ENCODE measurements around the gene MFSD12.

GRCh38 chr19:3535235-3535535 lies 22.2 kb downstream of the MFSD12 start:
- no peak for TF ChIP-seq POLR2AphosphoS5 (IDR thresholded peaks at IDR 0.05; ENCODE audit: low read depth, low read length)
- TF ChIP-seq CTCF (IDR thresholded peaks at IDR 0.05 in 2 of 3, conservative IDR thresholded peaks at IDR 0.05 in 1 of 3; ENCODE audit: borderline replicate concordance in 1 of 3, insufficient read depth in 1 of 3, low read depth in 2 of 3, low read length in 2 of 3), result no peak
- TF ChIP-seq, protein P1, sequence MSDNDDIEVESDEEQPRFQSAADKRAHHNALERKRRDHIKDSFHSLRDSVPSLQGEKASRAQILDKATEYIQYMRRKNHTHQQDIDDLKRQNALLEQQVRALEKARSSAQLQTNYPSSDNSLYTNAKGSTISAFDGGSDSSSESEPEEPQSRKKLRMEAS (IDR thresholded peaks at IDR 0.05), result no peak
- TF ChIP-seq POLR2A (IDR thresholded peaks at IDR 0.05; ENCODE audit: borderline replicate concordance, extremely low read depth, insufficient read depth, insufficient read length), result no peak
- TF ChIP-seq SP1 (IDR thresholded peaks at IDR 0.05; ENCODE audit: low read depth), result no peak
- TF ChIP-seq YY1 (IDR thresholded peaks at IDR 0.05; ENCODE audit: extremely low read depth, insufficient replicate concordance, low read depth, low read length), result no peak
- TF ChIP-seq SRF (IDR thresholded peaks at IDR 0.05; ENCODE audit: low read depth), result no peak
- TF ChIP-seq, protein P2, sequence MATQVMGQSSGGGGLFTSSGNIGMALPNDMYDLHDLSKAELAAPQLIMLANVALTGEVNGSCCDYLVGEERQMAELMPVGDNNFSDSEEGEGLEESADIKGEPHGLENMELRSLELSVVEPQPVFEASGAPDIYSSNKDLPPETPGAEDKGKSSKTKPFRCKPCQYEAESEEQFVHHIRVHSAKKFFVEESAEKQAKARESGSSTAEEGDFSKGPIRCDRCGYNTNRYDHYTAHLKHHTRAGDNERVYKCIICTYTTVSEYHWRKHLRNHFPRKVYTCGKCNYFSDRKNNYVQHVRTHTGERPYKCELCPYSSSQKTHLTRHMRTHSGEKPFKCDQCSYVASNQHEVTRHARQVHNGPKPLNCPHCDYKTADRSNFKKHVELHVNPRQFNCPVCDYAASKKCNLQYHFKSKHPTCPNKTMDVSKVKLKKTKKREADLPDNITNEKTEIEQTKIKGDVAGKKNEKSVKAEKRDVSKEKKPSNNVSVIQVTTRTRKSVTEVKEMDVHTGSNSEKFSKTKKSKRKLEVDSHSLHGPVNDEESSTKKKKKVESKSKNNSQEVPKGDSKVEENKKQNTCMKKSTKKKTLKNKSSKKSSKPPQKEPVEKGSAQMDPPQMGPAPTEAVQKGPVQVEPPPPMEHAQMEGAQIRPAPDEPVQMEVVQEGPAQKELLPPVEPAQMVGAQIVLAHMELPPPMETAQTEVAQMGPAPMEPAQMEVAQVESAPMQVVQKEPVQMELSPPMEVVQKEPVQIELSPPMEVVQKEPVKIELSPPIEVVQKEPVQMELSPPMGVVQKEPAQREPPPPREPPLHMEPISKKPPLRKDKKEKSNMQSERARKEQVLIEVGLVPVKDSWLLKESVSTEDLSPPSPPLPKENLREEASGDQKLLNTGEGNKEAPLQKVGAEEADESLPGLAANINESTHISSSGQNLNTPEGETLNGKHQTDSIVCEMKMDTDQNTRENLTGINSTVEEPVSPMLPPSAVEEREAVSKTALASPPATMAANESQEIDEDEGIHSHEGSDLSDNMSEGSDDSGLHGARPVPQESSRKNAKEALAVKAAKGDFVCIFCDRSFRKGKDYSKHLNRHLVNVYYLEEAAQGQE (IDR thresholded peaks at IDR 0.05; ENCODE audit: low read depth), result no peak
- TF ChIP-seq EZH2phosphoT487 (IDR thresholded peaks at IDR 0.05; ENCODE audit: borderline replicate concordance), result no peak
- TF ChIP-seq, protein P3, sequence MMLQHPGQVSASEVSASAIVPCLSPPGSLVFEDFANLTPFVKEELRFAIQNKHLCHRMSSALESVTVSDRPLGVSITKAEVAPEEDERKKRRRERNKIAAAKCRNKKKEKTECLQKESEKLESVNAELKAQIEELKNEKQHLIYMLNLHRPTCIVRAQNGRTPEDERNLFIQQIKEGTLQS (IDR thresholded peaks at IDR 0.05), result no peak
- TF ChIP-seq CEBPB (IDR thresholded peaks at IDR 0.05; ENCODE audit: low read depth), result no peak
- TF ChIP-seq ELF1 (IDR thresholded peaks at IDR 0.05; ENCODE audit: borderline replicate concordance, low read depth), result no peak
- no peak for TF ChIP-seq ZNF274 (IDR thresholded peaks at IDR 0.05; ENCODE audit: low read depth, low read length)
- no peak for TF ChIP-seq EZH2 (IDR thresholded peaks at IDR 0.05)
